GM12872 (cell line): ENCODE measurements around the gene BTBD9.

ENCODE experiments used
- CTCF ChIP-seq: IDR thresholded peaks from 3 replicates; pipeline ENCODE4 v1.5.1; 2011; ENCODE audit warnings: low read depth, mild to moderate bottlenecking, low read length, moderate library complexity; ENCODE audit not compliant: insufficient read depth

The BTBD9 gene

GRCh38 chr6:38241200-38241871 is 398.4 kb downstream of the BTBD9 start:
- TF ChIP-seq CTCF = no peak

GRCh38 chr6:38239719-38240451 is 399.8 kb downstream of the BTBD9 start:
- TF ChIP-seq CTCF = no peak

- TF ChIP-seq CTCF = no peak
These were observed 403.1 kb downstream of the BTBD9 start for GRCh38 chr6:38236631-38237030.

- no peak for TF ChIP-seq CTCF
These were observed 404.6 kb downstream of the BTBD9 start for GRCh38 chr6:38234934-38235682.

DNA sequence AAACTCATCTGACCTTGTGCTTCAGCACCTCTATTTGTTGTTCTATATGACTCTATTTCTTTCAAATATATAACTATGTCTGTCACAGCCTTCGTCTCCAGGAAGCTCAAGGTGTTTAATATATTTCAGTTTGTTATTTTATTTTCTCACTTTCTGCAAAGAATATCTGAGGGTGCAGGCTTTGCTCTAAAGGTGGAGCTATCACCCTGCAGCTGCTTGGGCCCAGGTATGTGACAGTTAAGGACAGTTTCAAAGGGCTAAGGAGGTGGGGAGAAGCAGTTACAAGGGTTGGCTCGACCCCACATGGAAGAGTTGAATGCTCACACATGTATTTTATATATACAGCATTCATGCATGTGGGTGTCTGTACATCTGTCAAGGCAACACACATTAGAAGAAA is 405.6 kb downstream of the BTBD9 start:
- no peak for TF ChIP-seq CTCF

GRCh38 chr6:38233161-38233791 is 406.5 kb downstream of the BTBD9 start:
- TF ChIP-seq CTCF = no peak

DNA sequence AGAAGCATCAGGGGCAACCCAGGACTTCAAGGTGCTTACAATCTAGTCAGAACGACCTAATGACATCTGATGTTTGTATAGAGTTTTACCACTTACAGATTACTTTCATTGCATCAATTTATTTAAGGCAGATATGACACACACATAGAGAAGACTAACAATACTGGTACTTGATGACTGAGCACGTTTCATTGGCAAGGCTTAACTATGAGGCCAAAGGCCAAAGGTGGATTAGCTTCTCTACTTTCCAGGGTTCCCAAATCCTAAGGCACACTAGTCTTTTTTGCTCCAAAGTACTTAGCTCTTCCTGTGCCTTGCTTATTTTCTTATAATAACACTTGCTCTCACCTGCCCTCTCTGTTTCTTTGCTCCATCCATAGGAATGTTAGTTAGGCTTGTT is 414.0 kb downstream of the BTBD9 start:
- TF ChIP-seq CTCF = no peak
